ENCODE data around the gene GRIK2.
"Not testable (repeated sequence)": the region's sequence is repeated elsewhere in the genome, so short reads cannot be mapped to it uniquely, and the experiment has no call there.

The GRIK2 gene

DNA sequence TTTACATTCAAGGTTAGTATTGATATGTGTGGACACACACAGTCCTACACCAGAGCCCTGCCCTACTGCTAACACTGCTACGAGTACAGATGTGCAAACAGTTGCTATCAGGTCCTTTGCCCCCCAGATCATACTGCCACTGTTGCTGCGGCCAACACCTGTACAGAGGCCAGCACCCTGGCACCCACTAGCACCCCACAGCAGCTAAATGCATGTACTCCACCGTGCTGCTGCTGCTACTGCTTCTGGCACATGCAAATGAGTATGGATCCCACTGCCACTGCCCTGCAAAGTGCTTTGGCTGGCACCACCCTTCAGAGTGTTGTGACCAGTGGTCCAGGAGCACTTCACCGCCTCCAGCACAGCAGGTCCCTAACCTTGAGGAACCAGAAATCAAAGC is 621.9 kb downstream of the GRIK2 start:
- DNase-seq (ENCODE audit: low read depth in 3 of 3) = no peak

DNA sequence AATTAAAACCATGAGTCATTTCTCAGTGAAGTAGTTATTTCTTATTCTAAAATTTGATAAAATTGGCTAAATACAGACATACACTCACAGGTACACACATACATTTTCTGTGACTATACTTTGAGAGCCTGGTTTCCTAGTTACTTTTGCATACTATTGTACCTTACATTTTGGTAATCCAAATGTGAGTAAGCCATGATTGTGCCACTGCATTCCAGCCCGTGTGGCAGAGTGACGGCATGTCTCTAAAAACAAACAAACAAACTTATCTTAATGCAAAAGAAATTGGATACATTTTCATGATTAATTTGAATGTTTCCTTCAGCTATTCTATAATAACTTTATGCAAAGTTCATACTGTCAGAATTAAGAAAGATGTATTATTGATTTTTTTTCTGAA is 628.8 kb downstream of the GRIK2 start:
- no peak for DNase-seq (ENCODE audit: low read depth in 3 of 3)

DNA sequence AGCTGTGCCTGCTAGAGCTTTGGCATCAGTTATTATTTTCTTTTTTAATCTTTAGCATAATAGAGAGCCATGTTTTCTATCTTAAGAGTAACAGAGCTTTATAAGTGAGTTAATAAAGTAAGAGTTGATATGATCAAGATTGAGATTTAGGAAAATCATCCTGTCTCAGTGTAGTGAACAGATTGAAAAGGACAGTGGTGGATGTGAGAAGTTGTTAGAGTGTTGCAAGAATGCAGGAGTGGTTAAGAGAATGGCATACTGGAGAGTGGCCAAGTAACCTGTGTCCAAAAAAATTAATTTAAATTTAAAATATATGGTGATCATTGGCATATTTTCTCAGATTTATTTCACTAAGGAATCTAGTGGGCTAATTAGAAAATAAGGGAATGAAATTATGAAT is 629.3 kb downstream of the GRIK2 start:
- no peak for DNase-seq (ENCODE audit: low read depth in 3 of 3)

DNA sequence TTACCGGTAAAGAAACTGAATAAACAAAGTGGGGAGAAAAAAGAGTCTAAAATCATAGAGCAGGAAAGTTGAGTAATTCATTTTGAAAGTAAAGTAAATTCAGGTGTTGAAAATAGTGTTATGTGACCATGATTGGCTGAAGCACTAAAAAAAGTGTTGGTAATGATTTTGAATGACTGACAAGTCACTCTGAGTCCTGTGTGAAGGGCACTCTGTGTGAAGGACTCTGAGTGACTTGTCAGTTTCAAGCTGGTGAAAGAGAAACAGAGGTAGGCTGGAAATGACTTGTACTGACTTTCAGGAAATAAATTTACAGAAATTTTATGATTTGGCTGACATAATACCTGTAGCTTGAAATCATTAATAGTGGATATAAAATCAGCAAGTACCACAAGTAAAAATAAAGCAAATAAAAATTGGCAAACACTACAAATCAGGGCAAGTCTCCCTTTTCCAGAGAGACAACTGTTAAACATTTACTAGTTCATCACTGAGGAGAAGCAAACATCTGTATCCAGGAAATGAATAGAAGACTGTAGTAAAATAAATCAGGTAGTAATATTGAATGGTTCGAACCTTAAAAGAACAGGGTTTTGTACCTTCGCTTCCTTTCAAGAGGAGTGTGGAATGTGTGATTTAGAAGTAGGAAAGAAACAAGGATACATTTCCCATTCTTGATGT is 630.6 kb downstream of the GRIK2 start:
- no peak for DNase-seq (ENCODE audit: low read depth in 3 of 3)

DNA sequence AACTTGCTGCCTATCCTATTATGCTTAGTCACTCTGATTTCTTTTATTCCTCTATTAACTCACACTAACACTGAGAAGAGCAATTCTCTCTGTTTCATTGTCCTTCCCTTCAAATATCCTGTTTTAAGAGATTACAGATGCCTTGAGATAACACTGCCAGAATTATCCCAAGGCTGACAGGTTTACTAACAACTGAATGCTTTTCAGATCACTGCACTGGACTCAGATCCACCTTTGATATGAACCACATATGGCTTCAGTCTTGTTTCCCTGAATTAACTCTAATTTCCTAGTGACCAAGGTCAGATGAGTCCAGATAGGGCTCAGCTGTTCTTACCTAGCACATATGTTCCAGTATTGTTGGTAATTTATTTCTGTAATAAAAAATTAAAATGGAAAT is 633.1 kb downstream of the GRIK2 start:
- no peak for DNase-seq (ENCODE audit: low read depth in 3 of 3)

DNA sequence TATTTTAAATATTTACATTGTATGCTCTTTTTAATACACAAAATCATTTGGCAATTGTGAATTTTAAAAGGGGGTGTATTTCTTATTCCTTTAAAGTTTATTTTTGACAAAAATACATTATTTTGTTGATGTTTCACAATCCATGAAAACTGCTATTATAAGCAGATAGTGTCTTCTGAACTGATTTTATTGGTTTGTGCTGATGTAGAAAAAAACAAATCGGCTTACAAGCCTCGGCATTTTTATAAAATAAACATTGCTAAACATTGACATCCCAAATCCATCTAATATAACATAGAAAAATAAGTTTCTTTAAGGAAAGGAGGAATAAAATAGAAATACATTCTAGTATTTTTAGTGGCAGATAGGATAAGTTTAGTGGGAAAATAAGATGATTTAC is 634.7 kb downstream of the GRIK2 start:
- DNase-seq (ENCODE audit: low read depth in 3 of 3) = no peak

DNA sequence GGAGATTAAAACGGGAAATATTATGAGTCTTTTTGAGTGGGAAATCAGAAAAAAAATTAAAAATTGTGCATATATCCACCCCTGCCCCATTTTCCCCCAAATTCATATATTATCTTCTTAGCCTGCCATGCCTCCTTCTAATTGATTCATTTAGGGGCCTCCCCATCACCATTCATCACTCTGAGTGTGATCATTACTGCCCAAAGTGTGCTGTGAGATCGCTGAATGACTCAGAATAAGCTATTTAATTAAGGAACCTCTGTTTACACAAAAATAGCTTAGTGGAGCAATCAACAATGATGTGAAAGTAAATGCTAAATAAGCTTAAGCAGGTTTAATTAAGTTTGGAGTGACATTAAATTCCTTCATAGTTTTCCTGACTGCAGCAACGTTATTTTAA is 645.5 kb downstream of the GRIK2 start:
- DNase-seq (ENCODE audit: low read depth in 3 of 3) = no peak

DNA sequence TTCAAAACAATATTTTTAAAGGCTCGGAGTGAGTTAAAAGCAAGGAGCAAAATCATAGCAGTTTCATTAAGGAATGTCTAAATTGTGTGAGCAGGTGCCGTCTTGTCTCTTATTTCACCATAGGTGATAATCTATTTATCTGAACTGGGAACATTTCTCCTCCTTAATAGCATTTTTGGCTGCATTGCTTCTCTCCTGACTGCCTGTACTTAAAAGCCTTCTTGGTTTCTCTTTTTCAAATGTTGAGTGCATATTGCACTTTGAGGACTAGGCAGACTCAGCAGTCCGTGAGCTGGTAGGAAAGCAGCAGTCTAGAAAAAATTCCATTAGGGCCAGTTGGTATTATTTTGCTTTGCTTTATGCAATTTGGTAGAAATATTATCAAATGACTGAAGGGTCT is 645.9 kb downstream of the GRIK2 start:
- DNase-seq (ENCODE audit: low read depth in 3 of 3) = no peak

DNA sequence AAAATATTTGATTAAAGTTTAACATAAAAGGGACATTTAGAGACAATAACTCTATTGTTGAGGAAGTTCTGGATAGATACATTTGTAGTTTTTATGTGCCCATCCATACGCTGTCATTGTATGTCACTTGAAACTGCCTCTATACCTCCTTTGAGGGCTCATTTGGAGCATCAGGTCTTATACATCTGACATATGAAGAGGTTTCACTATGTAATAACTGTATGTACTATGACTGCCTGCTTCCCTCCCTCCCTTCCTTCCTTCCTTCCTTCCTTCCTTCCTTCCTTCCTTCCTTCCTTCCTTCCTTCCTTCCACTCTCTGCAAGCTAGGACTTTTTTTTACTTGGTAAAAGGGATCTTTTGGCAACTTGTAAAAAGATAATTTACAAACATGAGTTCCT is 657.5 kb downstream of the GRIK2 start:
- DNase-seq (ENCODE audit: low read depth in 3 of 3) = no peak

DNA sequence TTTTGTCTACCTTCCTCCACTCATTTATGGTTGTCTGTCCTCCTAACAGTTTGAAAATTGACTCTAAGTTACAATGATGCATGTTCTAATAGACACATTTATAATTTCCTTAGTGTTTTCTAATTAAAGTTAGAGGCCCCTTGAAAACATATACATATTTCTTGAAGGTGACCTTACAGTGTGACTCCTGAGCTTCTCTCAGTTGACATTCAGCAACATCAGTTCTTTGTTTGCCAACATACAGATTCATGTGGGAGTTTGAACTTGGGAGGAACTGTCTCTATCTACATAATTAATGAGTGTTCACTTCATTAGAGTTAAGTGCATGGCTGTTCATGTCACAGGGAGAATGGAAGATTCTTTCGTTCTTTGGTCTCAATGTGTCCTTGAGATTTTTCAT is 658.2 kb downstream of the GRIK2 start:
- DNase-seq (ENCODE audit: low read depth in 3 of 3) = no peak

DNA sequence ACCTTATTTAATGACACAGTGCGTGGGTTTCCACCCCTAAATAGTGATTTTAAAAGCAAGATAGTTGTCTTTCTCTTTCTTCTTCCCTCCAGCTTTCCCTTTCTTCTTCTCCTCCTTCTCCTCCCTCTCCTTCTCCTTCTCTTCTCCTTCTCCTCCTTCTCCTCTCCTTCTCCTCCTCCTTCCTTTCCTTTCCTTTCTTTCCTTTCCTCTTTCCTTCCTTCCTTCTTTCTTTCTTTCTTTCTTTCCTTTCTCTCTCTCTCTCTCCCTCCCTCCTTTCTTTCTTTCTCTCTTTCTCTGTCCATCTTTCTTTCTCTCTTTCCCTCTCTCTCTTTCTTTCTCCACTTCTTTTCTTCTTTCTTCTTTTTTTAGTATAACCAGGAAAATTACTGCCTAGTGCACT is 670.6 kb downstream of the GRIK2 start:
- no peak for DNase-seq (ENCODE audit: low read depth in 3 of 3)

DNA sequence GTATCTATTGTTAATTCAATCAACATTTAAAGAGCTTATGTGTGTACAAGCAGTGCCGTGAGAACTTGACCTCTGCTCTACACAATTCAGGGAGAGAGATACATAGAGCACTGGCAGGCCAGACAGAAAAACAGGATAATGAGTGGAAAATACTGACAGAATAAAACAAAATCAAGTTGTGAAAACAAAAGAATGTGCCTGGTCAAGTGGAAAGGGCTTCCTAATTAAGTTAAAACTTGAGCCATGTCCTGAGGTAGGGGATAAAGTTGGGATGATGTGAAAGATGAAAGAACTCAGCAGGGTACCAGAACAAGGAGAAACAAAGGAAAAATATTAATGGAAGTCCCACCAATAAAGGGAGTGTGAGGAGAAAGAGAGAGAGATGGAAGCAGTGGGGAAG is 672.8 kb downstream of the GRIK2 start:
- no peak for DNase-seq (ENCODE audit: low read depth in 3 of 3)

DNA sequence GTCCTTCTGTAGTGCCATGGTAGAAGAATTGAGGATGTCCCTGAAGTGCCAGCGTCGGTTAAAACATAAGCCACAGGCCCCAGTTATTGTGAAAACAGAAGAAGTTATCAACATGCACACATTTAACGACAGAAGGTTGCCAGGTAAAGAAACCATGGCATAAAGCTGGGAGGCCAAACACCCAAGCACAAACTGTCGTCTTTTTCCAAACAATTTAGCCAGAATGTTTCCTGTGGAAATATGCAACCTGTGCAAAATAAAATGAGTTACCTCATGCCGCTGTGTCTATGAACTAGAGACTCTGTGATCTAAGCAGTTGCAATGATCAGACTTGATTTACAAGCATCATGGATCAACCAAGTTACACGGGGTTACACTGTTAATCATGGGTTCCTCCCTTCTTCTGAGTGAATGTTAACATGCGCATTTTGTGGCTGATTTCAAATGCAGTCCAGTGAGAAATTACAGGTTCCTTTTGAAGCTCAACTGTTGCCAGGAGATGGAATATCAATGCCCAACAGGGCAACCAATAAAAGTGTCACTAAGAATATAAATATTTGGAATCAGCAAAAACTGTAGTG is 674.9 kb downstream of the GRIK2 start:
- DNase-seq (ENCODE audit: low read depth in 3 of 3) = no peak

DNA sequence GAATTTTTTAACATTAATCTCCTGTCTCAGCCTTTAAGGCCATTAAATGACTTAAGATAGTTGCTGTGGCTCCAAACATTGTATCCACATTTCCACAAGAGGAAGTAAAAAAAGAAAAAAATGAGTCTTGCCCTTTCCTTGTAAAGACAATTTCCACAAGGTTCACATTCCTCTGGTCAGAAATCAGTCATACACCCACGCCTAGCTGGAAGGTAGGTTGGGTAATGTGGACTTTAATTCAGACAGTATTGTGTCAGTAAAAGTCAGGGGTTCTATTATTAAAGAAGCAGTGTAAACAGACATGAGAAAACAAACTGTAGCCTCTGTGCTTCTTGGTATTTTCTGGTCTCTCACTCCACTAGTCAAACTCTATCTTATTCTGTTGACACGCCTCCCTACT is 682.0 kb downstream of the GRIK2 start:
- DNase-seq (ENCODE audit: low read depth in 3 of 3) = no peak

DNA sequence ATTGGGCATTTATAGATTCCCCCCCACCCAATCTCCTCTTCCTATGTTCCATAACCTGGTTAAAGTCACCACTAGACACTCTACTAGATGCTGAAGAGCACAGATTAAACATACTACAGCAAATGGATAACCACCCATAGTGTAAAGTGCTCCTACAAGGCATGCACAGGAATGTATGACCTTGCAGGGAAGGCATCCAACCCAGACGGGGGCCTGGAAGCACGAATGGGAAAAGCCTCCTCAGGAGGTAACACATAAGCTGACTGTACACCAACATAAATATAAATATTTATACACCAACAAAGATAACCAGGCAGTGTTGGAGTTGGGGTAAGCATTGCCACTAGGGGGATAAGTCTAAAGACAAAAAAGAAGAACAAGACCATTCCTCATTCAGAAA is 691.7 kb downstream of the GRIK2 start:
- no peak for DNase-seq (ENCODE audit: low read depth in 3 of 3)

DNA sequence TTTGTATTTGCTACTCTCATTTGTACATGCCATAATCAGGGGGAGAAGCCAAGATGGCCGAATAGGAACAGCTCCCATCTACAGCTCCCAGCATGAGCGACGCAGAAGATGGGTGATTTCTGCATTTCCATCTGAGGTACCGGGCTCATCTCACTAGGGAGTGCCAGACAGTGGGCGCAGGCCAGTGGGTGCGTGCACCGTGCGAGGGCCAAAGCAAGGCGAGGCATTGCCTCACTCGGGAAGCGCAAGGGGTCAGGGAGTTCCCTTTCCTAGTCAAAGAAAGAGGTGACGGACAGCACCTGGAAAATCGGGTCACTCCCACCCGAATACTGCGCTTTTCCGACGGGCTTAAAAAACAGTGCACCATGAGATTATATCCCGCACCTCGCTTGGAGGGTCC is 694.7 kb downstream of the GRIK2 start:
- not testable (repeated sequence) for DNase-seq (ENCODE audit: low read depth in 3 of 3)

DNA sequence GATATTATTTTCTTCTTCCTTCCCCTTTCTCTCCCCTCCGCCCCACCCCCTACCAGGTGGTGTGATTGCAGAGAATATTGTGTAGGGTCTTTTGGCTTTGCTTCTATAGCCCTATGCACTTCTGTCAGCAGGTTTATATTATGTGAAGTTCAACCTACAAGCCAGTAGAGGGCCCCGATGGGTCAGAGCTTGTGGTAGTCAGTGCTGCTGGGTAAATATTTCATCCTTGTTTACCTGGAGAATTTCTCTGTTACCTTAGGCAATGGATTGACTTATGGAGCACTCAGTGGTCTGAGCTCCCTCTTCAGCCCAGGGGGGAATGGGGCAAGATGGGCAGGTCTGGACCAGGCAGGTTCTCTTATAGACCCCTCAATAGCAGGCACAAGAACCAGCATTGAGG is 720.9 kb downstream of the GRIK2 start:
- DNase-seq (ENCODE audit: low read depth in 3 of 3) = no peak

DNA sequence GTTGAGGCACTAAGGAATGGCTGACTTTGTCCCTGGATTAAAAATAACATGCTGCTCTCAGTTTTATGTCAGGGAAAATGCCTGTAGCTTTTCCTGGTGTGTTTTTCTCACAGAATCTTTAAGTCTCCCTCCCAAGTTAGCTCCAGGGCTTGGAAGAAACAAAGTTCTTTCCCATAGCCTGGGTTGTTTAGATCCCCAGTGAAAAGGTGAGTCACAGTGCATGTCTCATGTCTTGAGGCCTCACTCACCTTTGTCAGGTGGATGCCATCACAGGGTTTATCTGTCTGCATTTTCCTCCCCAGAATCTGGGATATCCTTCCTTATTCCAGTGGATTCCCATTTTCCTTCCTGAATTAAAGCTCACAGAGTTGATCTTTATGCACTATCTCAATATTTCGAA is 722.4 kb downstream of the GRIK2 start:
- DNase-seq (ENCODE audit: low read depth in 3 of 3) = no peak

DNA sequence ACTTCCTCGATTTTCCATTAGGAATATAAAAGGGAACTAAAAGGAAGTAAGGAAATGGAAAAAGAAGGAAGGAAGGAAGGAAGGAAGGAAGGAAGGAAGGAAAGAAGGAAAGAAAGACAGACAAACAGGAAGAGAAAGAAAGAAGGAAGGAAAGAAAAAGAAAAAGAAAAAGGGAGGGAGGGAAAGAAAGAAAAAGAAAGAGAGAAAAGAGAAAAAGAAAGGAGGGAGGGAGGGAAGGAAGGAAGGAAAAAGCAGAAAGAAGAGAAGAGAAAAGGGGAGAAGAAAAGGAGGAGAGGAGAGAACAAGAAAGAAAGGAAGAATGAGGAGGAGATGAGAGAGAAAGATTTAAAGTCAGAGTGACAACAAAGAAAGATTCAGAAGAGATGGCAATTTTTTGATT is 724.5 kb downstream of the GRIK2 start:
- DNase-seq (ENCODE audit: low read depth in 3 of 3) = no peak

Data from stimulated activated CD4-positive, alpha-beta T cell treated with anti-CD3 and anti-CD28 coated beads, TNF-alpha, amount 100 ng/mL, for 48 hours (primary cell).